ENCODE results near the gene ANP32B. TPM values are rescaled to one million over a fixed set of nuclear protein-coding genes. Genes with fewer than 3 reads are reported as not detected.

ANP32B gene
- polyA plus RNA-seq, 1 of the 3 experiments (the other 2 are of a cell fraction) = 28.4 TPM

DNA sequence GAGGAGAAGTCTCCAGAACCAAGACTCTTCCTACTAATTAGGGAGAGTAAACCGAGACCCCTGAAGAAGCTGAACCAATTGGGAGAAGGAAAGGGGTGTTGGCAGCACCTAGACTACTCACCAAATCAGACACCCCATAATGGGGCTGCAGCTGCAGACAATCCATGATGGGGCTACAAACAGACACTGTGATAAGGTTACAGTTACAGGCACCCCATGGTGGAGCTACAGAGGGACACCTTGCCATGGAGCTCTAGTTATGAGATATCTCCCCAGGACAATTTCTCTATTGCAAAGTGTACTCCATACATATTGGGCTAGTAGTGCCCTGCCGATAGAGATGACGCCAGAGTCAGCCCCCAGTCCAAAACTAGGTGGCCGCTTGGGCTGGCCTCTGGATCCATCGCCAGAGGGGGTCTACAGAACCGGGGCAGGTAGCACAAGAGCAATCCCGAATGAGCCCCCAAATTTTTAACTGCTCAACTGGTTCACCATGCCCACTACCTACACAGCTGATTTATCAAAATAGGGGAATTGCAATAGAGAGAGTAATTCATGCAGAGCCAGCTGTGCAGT is 71.3 kb downstream of the ANP32B start (continued):
- TF ChIP-seq TAF1 (IDR thresholded peaks at IDR 0.05; ENCODE audit: borderline replicate concordance, low read depth, low read length) (no peak), EP300 (IDR thresholded peaks at IDR 0.05; ENCODE audit: borderline replicate concordance in 1 of 2, low read depth in 1 of 2, low read length in 1 of 2) (no peak), POLR2AphosphoS5 (IDR thresholded peaks at IDR 0.05; ENCODE audit: low read depth, low read length) (no peak), TEAD4 (IDR thresholded peaks at IDR 0.05; ENCODE audit: borderline replicate concordance, insufficient read depth) (no peak), NFIC (IDR thresholded peaks at IDR 0.05; ENCODE audit: borderline replicate concordance) (no peak), FOXM1 (IDR thresholded peaks at IDR 0.05; ENCODE audit: low read depth) (no peak), FOSL2 (IDR thresholded peaks at IDR 0.05; ENCODE audit: borderline replicate concordance, low read depth) (no peak)
- TF ChIP-seq, protein P1, sequence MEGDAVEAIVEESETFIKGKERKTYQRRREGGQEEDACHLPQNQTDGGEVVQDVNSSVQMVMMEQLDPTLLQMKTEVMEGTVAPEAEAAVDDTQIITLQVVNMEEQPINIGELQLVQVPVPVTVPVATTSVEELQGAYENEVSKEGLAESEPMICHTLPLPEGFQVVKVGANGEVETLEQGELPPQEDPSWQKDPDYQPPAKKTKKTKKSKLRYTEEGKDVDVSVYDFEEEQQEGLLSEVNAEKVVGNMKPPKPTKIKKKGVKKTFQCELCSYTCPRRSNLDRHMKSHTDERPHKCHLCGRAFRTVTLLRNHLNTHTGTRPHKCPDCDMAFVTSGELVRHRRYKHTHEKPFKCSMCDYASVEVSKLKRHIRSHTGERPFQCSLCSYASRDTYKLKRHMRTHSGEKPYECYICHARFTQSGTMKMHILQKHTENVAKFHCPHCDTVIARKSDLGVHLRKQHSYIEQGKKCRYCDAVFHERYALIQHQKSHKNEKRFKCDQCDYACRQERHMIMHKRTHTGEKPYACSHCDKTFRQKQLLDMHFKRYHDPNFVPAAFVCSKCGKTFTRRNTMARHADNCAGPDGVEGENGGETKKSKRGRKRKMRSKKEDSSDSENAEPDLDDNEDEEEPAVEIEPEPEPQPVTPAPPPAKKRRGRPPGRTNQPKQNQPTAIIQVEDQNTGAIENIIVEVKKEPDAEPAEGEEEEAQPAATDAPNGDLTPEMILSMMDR (IDR thresholded peaks at IDR 0.05) = no peak

DNA sequence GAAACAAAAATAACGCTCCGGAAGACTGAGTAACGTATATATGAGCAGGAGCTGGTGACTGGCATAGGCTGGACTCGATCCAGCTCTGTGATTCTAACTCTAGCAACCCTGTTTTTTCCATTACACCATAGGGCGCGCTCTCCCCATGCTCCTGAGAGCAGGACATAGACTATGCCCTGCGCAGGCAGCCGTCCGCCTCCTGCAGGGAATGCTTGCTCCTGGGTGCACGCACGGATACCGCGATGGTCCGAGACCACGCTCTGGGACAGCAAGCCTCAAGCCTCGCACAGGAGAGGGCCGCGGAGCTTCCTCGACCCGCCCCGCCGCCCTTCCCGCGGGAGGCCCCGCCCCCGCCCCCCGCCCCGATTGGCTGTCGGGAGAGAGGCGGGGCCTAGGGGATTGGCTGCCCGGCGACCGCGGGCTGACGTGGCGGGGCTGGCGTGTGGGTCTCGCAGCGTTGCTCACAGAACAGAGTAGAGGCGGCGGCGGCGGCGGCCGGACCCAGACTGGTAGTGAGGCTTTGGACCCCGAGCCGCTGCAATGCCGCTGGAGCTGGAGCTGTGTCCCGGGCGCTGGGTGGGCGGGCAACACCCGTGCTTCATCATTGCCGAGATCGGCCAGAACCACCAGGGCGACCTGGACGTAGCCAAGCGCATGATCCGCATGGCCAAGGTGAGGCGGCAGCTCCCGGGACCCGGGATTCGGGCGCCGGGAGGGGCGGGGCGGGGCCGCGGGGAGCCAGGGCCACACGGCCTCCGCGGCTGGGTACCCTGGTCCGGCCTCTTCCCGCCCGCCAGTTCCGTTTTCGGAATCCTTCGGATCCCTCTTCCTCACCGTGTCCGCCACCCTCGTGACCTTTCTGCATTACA is 73.4 kb downstream of the ANP32B start, which contains the start of gene NANS:
Gene NANS, plus strand, starts transcription at position 464 of the 869 bp plus-strand sequence. Its CDS starts 77 bp downstream, at position 541.
- peak; percentile 98 for DNase-seq
- Histone ChIP-seq H3K4me1 (ENCODE audit: control insufficient read depth in 1 of 2, insufficient read depth in 2 of 2, low read depth in 1 of 2, low read length in 1 of 2) (peaks cover 3 to 12% of the 10 kb centered on the region in 2 experiments; a peak in 2 of 4 replicates), H3K27me3 (ENCODE audit: insufficient read depth) (no peaks in the 10 kb centered on the region), H3K9ac (peak within 1 kb of the TSS; percentile 76), H4K20me1 (ENCODE audit: insufficient read depth) (no peaks in the 10 kb centered on the region), H2AFZ (ENCODE audit: low read depth) (peak within 1 kb of the TSS; percentile 85), H3K27ac (ENCODE audit: low read depth in 2 of 2, low read length in 1 of 2) (peak within 1 kb of the TSS; percentile 81 to 85), H3F3A (replicated peaks; ENCODE audit: insufficient read depth) (peaks cover 8% of the 10 kb centered on the region), H3K9me2 (no peaks in the 10 kb centered on the region), H3K4me2 (peak within 1 kb of the TSS; percentile 82), H3K79me2 (ENCODE audit: insufficient read depth) (peaks cover 44% of the 10 kb centered on the region), H3K4me3 (ENCODE audit: low read depth in 2 of 2, low read length in 1 of 2) (peak within 1 kb of the TSS; percentile 67 to 96), H3K36me3 (replicated peaks in 1 of 2; ENCODE audit: control insufficient read depth in 1 of 2, insufficient read depth in 2 of 2, low read length in 1 of 2) (peaks cover 2 to 9% of the 10 kb centered on the region in 2 experiments), H3K9me3 (no peaks in the 10 kb centered on the region)
- CTCF ChIA-PET = interaction anchor here (0.7 to 3.9 kb wide), 8 partner anchors 12 to 492 kb away, joined by 3 to 22 read pairs (median 5); partner anchors contain the start of genes TRIM14 and TRMO
- POLR2A ChIA-PET = interaction anchor here (1.0 to 2.8 kb wide), 3 partner anchors 73 to 199 kb away, joined by 3 to 17 read pairs (median 11); partner anchors contain the start of genes ANP32B, TBC1D2 and TRMO
- under 1% methylated on average over 15 of the region's 80 CpGs for WGBS (ENCODE audit: low lambda C conversion rate)
- TF ChIP-seq MXI1 (IDR thresholded peaks at IDR 0.05; ENCODE audit: low read depth, low read length) (peak; percentile 72; the same call in 1 of the 2 replicates), POLR2AphosphoS5 (IDR thresholded peaks at IDR 0.05; ENCODE audit: low read depth, low read length) (peak; percentile 93), EZH2phosphoT487 (IDR thresholded peaks at IDR 0.05; ENCODE audit: borderline replicate concordance, low read depth) (no peak), MEF2A (IDR thresholded peaks at IDR 0.05; ENCODE audit: borderline replicate concordance, low read depth) (no peak), NFIC (IDR thresholded peaks at IDR 0.05; ENCODE audit: borderline replicate concordance) (no peak), GATA2 (CRISPR knock-in tag; IDR thresholded peaks at IDR 0.05) (no peak), FOXM1 (IDR thresholded peaks at IDR 0.05; ENCODE audit: low read depth) (no peak), YY1 (IDR thresholded peaks at IDR 0.05; ENCODE audit: low read depth) (0 out of 2 replicates have a peak, but pooled peaks have one; percentile 21), ELF1 (IDR thresholded peaks at IDR 0.05) (no peak), NRF1 (IDR thresholded peaks at IDR 0.05; ENCODE audit: low read depth, low read length) (peak; percentile 76), EP300 (IDR thresholded peaks at IDR 0.05; ENCODE audit: borderline replicate concordance in 1 of 2, low read depth in 1 of 2, low read length in 1 of 2) (peak in 1 of 2 experiments; percentile 41; a peak in 1 of 4 replicates), TCF12 (IDR thresholded peaks at IDR 0.05) (no peak), TEAD4 (IDR thresholded peaks at IDR 0.05; ENCODE audit: borderline replicate concordance, insufficient read depth) (no peak), CHD2 (IDR thresholded peaks at IDR 0.05; ENCODE audit: low read length, partially characterized antibody) (peak; percentile 99), RFX5 (IDR thresholded peaks at IDR 0.05; ENCODE audit: low read length) (no peak), TAF1 (IDR thresholded peaks at IDR 0.05; ENCODE audit: borderline replicate concordance, low read depth, low read length) (peak; percentile 79; the same call in 1 of the 2 replicates), SMC3 (IDR thresholded peaks at IDR 0.05; ENCODE audit: low read depth, low read length) (no peak), RAD21 (IDR thresholded peaks at IDR 0.05; ENCODE audit: low read length) (peak; percentile 33), JUND (IDR thresholded peaks at IDR 0.05) (no peak)
- TF ChIP-seq, protein P2, sequence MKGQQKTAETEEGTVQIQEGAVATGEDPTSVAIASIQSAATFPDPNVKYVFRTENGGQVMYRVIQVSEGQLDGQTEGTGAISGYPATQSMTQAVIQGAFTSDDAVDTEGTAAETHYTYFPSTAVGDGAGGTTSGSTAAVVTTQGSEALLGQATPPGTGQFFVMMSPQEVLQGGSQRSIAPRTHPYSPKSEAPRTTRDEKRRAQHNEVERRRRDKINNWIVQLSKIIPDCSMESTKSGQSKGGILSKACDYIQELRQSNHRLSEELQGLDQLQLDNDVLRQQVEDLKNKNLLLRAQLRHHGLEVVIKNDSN (IDR thresholded peaks at IDR 0.05; ENCODE audit: borderline replicate concordance, low read depth) = no peak
- TF ChIP-seq, protein P3, sequence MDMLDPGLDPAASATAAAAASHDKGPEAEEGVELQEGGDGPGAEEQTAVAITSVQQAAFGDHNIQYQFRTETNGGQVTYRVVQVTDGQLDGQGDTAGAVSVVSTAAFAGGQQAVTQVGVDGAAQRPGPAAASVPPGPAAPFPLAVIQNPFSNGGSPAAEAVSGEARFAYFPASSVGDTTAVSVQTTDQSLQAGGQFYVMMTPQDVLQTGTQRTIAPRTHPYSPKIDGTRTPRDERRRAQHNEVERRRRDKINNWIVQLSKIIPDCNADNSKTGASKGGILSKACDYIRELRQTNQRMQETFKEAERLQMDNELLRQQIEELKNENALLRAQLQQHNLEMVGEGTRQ (IDR thresholded peaks at IDR 0.05; ENCODE audit: borderline replicate concordance, low read depth, low read length) = no peak
- TF ChIP-seq, protein P4, sequence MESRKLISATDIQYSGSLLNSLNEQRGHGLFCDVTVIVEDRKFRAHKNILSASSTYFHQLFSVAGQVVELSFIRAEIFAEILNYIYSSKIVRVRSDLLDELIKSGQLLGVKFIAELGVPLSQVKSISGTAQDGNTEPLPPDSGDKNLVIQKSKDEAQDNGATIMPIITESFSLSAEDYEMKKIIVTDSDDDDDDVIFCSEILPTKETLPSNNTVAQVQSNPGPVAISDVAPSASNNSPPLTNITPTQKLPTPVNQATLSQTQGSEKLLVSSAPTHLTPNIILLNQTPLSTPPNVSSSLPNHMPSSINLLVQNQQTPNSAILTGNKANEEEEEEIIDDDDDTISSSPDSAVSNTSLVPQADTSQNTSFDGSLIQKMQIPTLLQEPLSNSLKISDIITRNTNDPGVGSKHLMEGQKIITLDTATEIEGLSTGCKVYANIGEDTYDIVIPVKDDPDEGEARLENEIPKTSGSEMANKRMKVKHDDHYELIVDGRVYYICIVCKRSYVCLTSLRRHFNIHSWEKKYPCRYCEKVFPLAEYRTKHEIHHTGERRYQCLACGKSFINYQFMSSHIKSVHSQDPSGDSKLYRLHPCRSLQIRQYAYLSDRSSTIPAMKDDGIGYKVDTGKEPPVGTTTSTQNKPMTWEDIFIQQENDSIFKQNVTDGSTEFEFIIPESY (IDR thresholded peaks at IDR 0.05; ENCODE audit: borderline replicate concordance, low read depth) = peak; percentile 95

Measured in SK-N-SH (cell line).